ENCODE measurements around the gene GRK5.

GRCh38 chr10:119455609-119456434, 248.5 kb downstream of the GRK5 start:
- TF ChIP-seq CTCF (conservative IDR thresholded peaks at IDR 0.05; ENCODE audit: low read depth, low read length) (no peak), EZH2 (IDR thresholded peaks at IDR 0.05; ENCODE audit: borderline replicate concordance, low read depth, low read length, poor library complexity, severe bottlenecking) (no peak)
